ENCODE measurements around the gene GPR55. TPM values are rescaled to one million over a fixed set of nuclear protein-coding genes. Genes with fewer than 3 reads are reported as not detected.

GPR55 gene
- total RNA-seq, 4 donors from 2014 or later = 0.61 to 0.88 (median 0.78) TPM

- Histone ChIP-seq H3K36me3 (no peaks in the 10 kb centered on the region), H3K9me3 (no peaks in the 10 kb centered on the region), H3K4me3 (no peak overlapping the region), H3K27me3 (peaks cover 0 to 22% (median 0%) of the 10 kb centered on the region in 4 donors), H3K27ac (no peak overlapping the region), H3K4me1 (peaks cover 3 to 18% (median 4%) of the 10 kb centered on the region in 3 donors)
- intact Hi-C loops (cut with DNase I) = no loop called here
- TF ChIP-seq CTCF (IDR thresholded peaks at IDR 0.05) (no peak), POLR2A (IDR thresholded peaks at IDR 0.05) (no peak)
- WGBS, 2 donors = 79 to 91% methylated on average over 7 of the region's 14 CpGs
- no peak for DNase-seq
Measured at GRCh38 chr2:230927711-230928341, 2.8 kb upstream of the GPR55 start.

GRCh38 chr2:230925879-230926765 is 1.1 kb upstream of the GPR55 start:
- no peak overlapping the region for H3K4me3 ChIP-seq
- TF ChIP-seq CTCF (IDR thresholded peaks at IDR 0.05) (peak in 1 of 6 experiments; percentile 3), POLR2A (IDR thresholded peaks at IDR 0.05) (no peak)
- no peaks in the 10 kb centered on the region for H3K9me3 ChIP-seq
- no peak overlapping the region for H3K27ac ChIP-seq
- no peaks in the 10 kb centered on the region for H3K36me3 ChIP-seq
- peaks cover 0 to 24% (median 0%) of the 10 kb centered on the region in 4 donors for H3K27me3 ChIP-seq
- 50 to 60% methylated on average over 4 to 6 of the region's 11 CpGs for WGBS, 2 donors
- DNase-seq = no peak
- peaks cover 0 to 14% (median 4%) of the 10 kb centered on the region in 3 donors for H3K4me1 ChIP-seq
- intact Hi-C loops (cut with DNase I) = no loop called here

- Histone ChIP-seq H3K4me3 (no peak overlapping the region), H3K27ac (no peak overlapping the region), H3K36me3 (no peaks in the 10 kb centered on the region), H3K9me3 (no peaks in the 10 kb centered on the region), H3K4me1 (peaks cover 0 to 14% (median 4%) of the 10 kb centered on the region in 3 donors), H3K27me3 (peaks cover 0 to 26% (median 0%) of the 10 kb centered on the region in 4 donors)
- no peak for DNase-seq
- TF ChIP-seq CTCF (IDR thresholded peaks at IDR 0.05) = no peak
- TF ChIP-seq POLR2A (IDR thresholded peaks at IDR 0.05) = no peak
- intact Hi-C loops (cut with DNase I) = no loop called here
- WGBS, 2 donors = 37 to 63% methylated on average over 4 to 5 of the region's 9 CpGs
Measured at GRCh38 chr2:230925443-230925878, 419 bp upstream of the GPR55 start.

GRCh38 chr2:230924092-230924469 is 961 bp downstream of the GPR55 start:
- Histone ChIP-seq H3K27me3 (peaks cover 0 to 26% (median 0%) of the 10 kb centered on the region in 4 donors), H3K27ac (no peak overlapping the region), H3K4me3 (peak overlapping the region in 1 of 4 donors; percentile 44), H3K4me1 (peaks cover 0 to 14% (median 4%) of the 10 kb centered on the region in 3 donors), H3K36me3 (no peaks in the 10 kb centered on the region), H3K9me3 (no peaks in the 10 kb centered on the region)
- TF ChIP-seq POLR2A (IDR thresholded peaks at IDR 0.05) = no peak
- TF ChIP-seq CTCF (IDR thresholded peaks at IDR 0.05) = no peak
- WGBS, 2 donors = 36 to 65% methylated on average over 3 of the region's 6 CpGs
- no peak for DNase-seq
- intact Hi-C loops (cut with DNase I) = no loop called here
